A549 (cell line): ENCODE measurements around the gene NLK. TPM values are rescaled to one million over a fixed set of nuclear protein-coding genes. Genes with fewer than 3 reads are reported as not detected.

Source experiments
- ATAC-seq, 2 experiments: fragments of 200-7000 bp in 1 of 2; fragments of >200 bp in 1 of 2; cut with Nextera tagmentation in 1 of 2; cut with Tn5 transposase in 1 of 2; 3 replicates each; pipeline versions ENCODE4 v1.8.0 to v1.9.1; 2018 to 2020; ENCODE audit warnings: mild to moderate bottlenecking in 1 of 2, moderate library complexity in 1 of 2
- CTCF ChIA-PET: fragments of 300-600 bp; sonication (Branson Sonifier 250); formaldehyde crosslinking; extraction: SDS; loops from one replicate; lab custom pipeline; 2021; ENCODE audit warnings: antibody characterized with exemption, inconsistent platforms; lab: Yijun Ruan, JAX
- POLR2A ChIA-PET: fragments of 350-600 bp; formaldehyde crosslinking; extraction: SDS; loops from one replicate; lab custom pipeline; 2021; ENCODE audit warnings: antibody characterized with exemption, inconsistent platforms; lab: Yijun Ruan, JAX
- DNase-seq, 2 experiments: peaks; one replicate each; pipeline versions ENCODE4 v3.0.0 to v3.0.0-alpha.2; 2011 to 2016; ENCODE audit warnings: low read depth in 1 of 2, low spot score in 1 of 2
- FAIRE-seq: peaks from 2 replicates; lab custom pipeline; 2011; peaks lifted over from hg19 to GRCh38; lab: Jason Lieb, UNC
- H3K27ac ChIP-seq, 2 experiments: fragments of >200 bp; sonication (Bioruptor Twin); formaldehyde crosslinking; 3 replicates each; pipeline ENCODE4 v1.5.1; 2016 to 2017
- H3K4me1 ChIP-seq: fragments of >200 bp; sonication (Bioruptor Twin); formaldehyde crosslinking; 3 replicates; pipeline ENCODE4 v1.6.1; 2016
- H3K4me2 ChIP-seq: fragments of >200 bp; sonication (Bioruptor Twin); formaldehyde crosslinking; 3 replicates; pipeline ENCODE4 v1.6.1; 2016
- H3K4me3 ChIP-seq: fragments of >200 bp; sonication (Bioruptor Twin); formaldehyde crosslinking; 3 replicates; pipeline ENCODE4 v1.5.1; 2016
- H3K9me3 ChIP-seq: fragments of >200 bp; sonication (Bioruptor Twin); formaldehyde crosslinking; 3 replicates; pipeline ENCODE4 v1.6.1; 2016
- BHLHE40 ChIP-seq: IDR thresholded peaks from 2 replicates; pipeline ENCODE4 v1.6.1; 2012; ENCODE audit warnings: low read depth, low read length, inconsistent platforms
- CBX2 ChIP-seq: fragments of 200-600 bp; sonication (generic); IDR thresholded peaks from 2 replicates; pipeline ENCODE4 v1.6.1; 2016; ENCODE audit warnings: low read depth, mild to moderate bottlenecking, borderline replicate concordance
- CEBPB ChIP-seq, 2 experiments: fragments of >200 bp in 1 of 2; sonication (Bioruptor Twin) in 1 of 2; formaldehyde crosslinking in 1 of 2; IDR thresholded peaks; 2 replicates each; pipeline ENCODE4 v1.6.1; 2012 to 2016
- CHD4 ChIP-seq: fragments of 200-600 bp; sonication (generic); IDR thresholded peaks from 2 replicates; pipeline ENCODE4 v1.6.1; 2016; ENCODE audit warnings: antibody characterized with exemption, mild to moderate bottlenecking, borderline replicate concordance
- CTCF ChIP-seq: fragments of >200 bp; sonication (Bioruptor Twin); formaldehyde crosslinking; IDR thresholded peaks from 3 replicates; pipeline ENCODE4 v1.5.1; 2016
- EHMT2 ChIP-seq: fragments of 200-600 bp; sonication (generic); IDR thresholded peaks from 2 replicates; pipeline ENCODE4 v1.6.1; 2016; ENCODE audit warnings: antibody characterized with exemption, low read depth, mild to moderate bottlenecking, moderate library complexity
- HOXA7 ChIP-seq: fragments of 250-450 bp; sonication (Bioruptor Pico); IDR thresholded peaks from 2 replicates; pipeline ENCODE4 v1.5.0; 2020; ENCODE audit warnings: mild to moderate bottlenecking, moderate library complexity
- JUN ChIP-seq, 2 experiments: fragments of >200 bp; sonication (Bioruptor Twin); formaldehyde crosslinking; IDR thresholded peaks; 2 replicates in 1 of 2; 3 replicates in 1 of 2; pipeline ENCODE4 v1.6.1; 2016 to 2017
- RAD21 ChIP-seq, 2 experiments: fragments of >200 bp in 1 of 2; sonication (Bioruptor Twin) in 1 of 2; formaldehyde crosslinking in 1 of 2; IDR thresholded peaks in 1 of 2; conservative IDR thresholded peaks in 1 of 2; 2 replicates in 1 of 2; 3 replicates in 1 of 2; pipeline ENCODE4 v1.6.1; 2012 to 2018; ENCODE audit warnings: inconsistent platforms in 1 of 2
- REST ChIP-seq: fragments of 200-600 bp; sonication (generic); IDR thresholded peaks from 2 replicates; pipeline ENCODE4 v1.6.1; 2016; ENCODE audit warnings: antibody characterized with exemption, mild to moderate bottlenecking, moderate library complexity
- ZFP36 ChIP-seq: fragments of 450-650 bp; IDR thresholded peaks from 2 replicates; pipeline ENCODE4 v1.6.1; 2014; ENCODE audit warnings: borderline replicate concordance; ENCODE audit not compliant: partially characterized antibody
- ZNF302 ChIP-seq: fragments of 250-450 bp; sonication (Bioruptor Pico); IDR thresholded peaks from 2 replicates; pipeline ENCODE4 v1.9.0; 2021; ENCODE audit warnings: inconsistent platforms, mild to moderate bottlenecking, moderate library complexity
- ZSCAN20 ChIP-seq: fragments of 250-450 bp; sonication (Bioruptor Pico); IDR thresholded peaks from 2 replicates; pipeline ENCODE4 v1.8.0; 2022; ENCODE audit warnings: mild to moderate bottlenecking, moderate library complexity
- WGBS: methylation state at CpG from one replicate; pipeline ENCODE4 v1.1.6; 2017; ENCODE audit errors: missing lambda C conversion rate; 5-methylcytosine and 5-hydroxymethylcytosine counted together
- polyA plus RNA-seq, 4 experiments: library from polyadenylated mRNA; depleted of rRNA in 3 of 4; stranded (reverse); fragments of >200 nt; fragmentation: RNase III in 1 of 4; extraction: RNeasy Plus Mini Kit Qiagen cat#74134 plus additional on column Dnase treatment in 1 of 4; gene quantifications; 2 replicates in 3 of 4; 3 replicates in 1 of 4; pipeline ENCODE4 v1.2.3, GENCODE V29; 2011 to 2017
- TF ChIP-seq, protein P1 (sequence below): fragments of 150-350 bp; IDR thresholded peaks from 2 replicates; pipeline ENCODE4 v1.6.1; 2014; ENCODE audit warnings: low read depth, mild to moderate bottlenecking, low read length
- TF ChIP-seq, protein P2 (sequence below): fragments of >200 bp; sonication (Bioruptor Twin); formaldehyde crosslinking; IDR thresholded peaks from 2 replicates; pipeline ENCODE4 v1.6.1; 2016
- TF ChIP-seq, protein P3 (sequence below): fragments of >200 bp; sonication (Bioruptor Twin); formaldehyde crosslinking; IDR thresholded peaks from 3 replicates; pipeline ENCODE4 v1.6.1; 2016

The NLK gene
- polyA plus RNA-seq, 2 of the 4 experiments (the other 2 are of a cell fraction) = 11.8 to 26.5 TPM

- CTCF ChIA-PET = interaction anchor here (0.9 to 17.5 kb wide), 8 partner anchors 13 to 171 kb away, joined by 3 to 338 read pairs (median 4); no protein-coding TSS in a partner anchor
- Histone ChIP-seq H3K4me1 (peaks cover 15% of the 10 kb centered on the region; the same call in 2 of the 3 replicates), H3K4me3 (no peak overlapping the region), H3K9me3 (no peaks in the 10 kb centered on the region), H3K4me2 (no peak overlapping the region), H3K27ac (no peak overlapping the region)
- WGBS = 87% methylated on average over 4 of the region's 4 CpGs
- TF ChIP-seq ZSCAN20 (CRISPR knock-in tag) (no peak), RAD21 (conservative IDR thresholded peaks at IDR 0.05 in 1 of 2, IDR thresholded peaks at IDR 0.05 in 1 of 2) (no peak), JUN (IDR thresholded peaks at IDR 0.05) (no peak), EHMT2 (no peak), CBX2 (no peak), HOXA7 (CRISPR knock-in tag) (no peak), REST (no peak), CTCF (no peak), CHD4 (no peak), BHLHE40 (no peak), CEBPB (IDR thresholded peaks at IDR 0.05) (no peak), ZFP36 (no peak), ZNF302 (CRISPR knock-in tag) (no peak)
- TF ChIP-seq, protein P1, sequence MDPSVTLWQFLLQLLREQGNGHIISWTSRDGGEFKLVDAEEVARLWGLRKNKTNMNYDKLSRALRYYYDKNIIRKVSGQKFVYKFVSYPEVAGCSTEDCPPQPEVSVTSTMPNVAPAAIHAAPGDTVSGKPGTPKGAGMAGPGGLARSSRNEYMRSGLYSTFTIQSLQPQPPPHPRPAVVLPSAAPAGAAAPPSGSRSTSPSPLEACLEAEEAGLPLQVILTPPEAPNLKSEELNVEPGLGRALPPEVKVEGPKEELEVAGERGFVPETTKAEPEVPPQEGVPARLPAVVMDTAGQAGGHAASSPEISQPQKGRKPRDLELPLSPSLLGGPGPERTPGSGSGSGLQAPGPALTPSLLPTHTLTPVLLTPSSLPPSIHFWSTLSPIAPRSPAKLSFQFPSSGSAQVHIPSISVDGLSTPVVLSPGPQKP = no peak
- TF ChIP-seq, protein P2, sequence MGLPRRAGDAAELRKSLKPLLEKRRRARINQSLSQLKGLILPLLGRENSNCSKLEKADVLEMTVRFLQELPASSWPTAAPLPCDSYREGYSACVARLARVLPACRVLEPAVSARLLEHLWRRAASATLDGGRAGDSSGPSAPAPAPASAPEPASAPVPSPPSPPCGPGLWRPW = no peak
- TF ChIP-seq, protein P3, sequence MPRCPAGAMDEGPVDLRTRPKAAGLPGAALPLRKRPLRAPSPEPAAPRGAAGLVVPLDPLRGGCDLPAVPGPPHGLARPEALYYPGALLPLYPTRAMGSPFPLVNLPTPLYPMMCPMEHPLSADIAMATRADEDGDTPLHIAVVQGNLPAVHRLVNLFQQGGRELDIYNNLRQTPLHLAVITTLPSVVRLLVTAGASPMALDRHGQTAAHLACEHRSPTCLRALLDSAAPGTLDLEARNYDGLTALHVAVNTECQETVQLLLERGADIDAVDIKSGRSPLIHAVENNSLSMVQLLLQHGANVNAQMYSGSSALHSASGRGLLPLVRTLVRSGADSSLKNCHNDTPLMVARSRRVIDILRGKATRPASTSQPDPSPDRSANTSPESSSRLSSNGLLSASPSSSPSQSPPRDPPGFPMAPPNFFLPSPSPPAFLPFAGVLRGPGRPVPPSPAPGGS = no peak
- FAIRE-seq (no peak), ATAC-seq (no peak), DNase-seq (no peak)
- POLR2A ChIA-PET = no interaction called here
Observed at GRCh38 chr17:28228986-28229729, 186.7 kb downstream of the NLK start.
